ENCODE measurements around the gene FER1L5.

DNA sequence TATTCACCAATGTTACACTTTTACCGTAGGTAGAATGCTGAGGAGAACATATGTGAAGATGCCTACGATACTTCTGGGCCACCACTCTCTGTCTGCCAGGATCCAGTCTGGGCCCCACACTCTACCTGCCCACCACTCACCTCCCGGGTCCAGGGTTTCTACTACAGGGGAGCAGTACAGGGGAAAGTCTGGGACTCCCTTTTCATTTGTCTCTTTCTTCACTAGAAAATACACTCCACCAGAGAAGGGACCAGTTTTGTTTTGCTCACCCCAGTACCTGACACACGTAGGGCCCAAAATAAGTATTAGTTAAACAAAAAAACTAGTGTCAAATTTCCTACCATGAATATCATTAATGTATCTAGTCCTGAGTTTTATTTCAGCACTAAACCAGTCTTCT lies 25.6 kb upstream of the FER1L5 start:
- TF ChIP-seq, protein P1, sequence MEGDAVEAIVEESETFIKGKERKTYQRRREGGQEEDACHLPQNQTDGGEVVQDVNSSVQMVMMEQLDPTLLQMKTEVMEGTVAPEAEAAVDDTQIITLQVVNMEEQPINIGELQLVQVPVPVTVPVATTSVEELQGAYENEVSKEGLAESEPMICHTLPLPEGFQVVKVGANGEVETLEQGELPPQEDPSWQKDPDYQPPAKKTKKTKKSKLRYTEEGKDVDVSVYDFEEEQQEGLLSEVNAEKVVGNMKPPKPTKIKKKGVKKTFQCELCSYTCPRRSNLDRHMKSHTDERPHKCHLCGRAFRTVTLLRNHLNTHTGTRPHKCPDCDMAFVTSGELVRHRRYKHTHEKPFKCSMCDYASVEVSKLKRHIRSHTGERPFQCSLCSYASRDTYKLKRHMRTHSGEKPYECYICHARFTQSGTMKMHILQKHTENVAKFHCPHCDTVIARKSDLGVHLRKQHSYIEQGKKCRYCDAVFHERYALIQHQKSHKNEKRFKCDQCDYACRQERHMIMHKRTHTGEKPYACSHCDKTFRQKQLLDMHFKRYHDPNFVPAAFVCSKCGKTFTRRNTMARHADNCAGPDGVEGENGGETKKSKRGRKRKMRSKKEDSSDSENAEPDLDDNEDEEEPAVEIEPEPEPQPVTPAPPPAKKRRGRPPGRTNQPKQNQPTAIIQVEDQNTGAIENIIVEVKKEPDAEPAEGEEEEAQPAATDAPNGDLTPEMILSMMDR (conservative IDR thresholded peaks at IDR 0.05): no peak
- no peak for TF ChIP-seq EZH2 (IDR thresholded peaks at IDR 0.05; ENCODE audit: low read depth)

Measured in PC-9 (cell line).